NCI-H2029 treated with DMSO at 0.1 percent for 48 hours (cell line): ENCODE measurements around the gene C5orf58.

Experiments
- DNase-seq: peaks from one replicate; lab custom pipeline; 2025; lab: John Stamatoyannopoulos, UW

C5orf58 gene

GRCh38 chr5:170283296-170283695 is 50.5 kb downstream of the C5orf58 start:
- no peak for DNase-seq

- no peak for DNase-seq
Measured at GRCh38 chr5:170284231-170284630, 51.4 kb downstream of the C5orf58 start.

GRCh38 chr5:170285181-170285580 is 52.4 kb downstream of the C5orf58 start:
- DNase-seq: no peak

GRCh38 chr5:170286386-170286925 is 53.7 kb downstream of the C5orf58 start:
- no peak for DNase-seq

- DNase-seq: no peak
Measured at GRCh38 chr5:170287532-170287931, 54.7 kb downstream of the C5orf58 start.

- no peak for DNase-seq
Measured at GRCh38 chr5:170288151-170288550, 55.4 kb downstream of the C5orf58 start.

GRCh38 chr5:170288551-170288950 is 55.8 kb downstream of the C5orf58 start:
- no peak for DNase-seq

GRCh38 chr5:170289121-170289520 is 56.3 kb downstream of the C5orf58 start:
- no peak for DNase-seq

- no peak for DNase-seq
Measured at GRCh38 chr5:170289764-170290163, 57.0 kb downstream of the C5orf58 start.

- DNase-seq: no peak
Measured at GRCh38 chr5:170290498-170290897, 57.7 kb downstream of the C5orf58 start.

GRCh38 chr5:170292179-170293104 is 59.7 kb downstream of the C5orf58 start:
- DNase-seq: no peak

- DNase-seq: no peak
Measured at GRCh38 chr5:170293273-170293672, 60.5 kb downstream of the C5orf58 start.

GRCh38 chr5:170294057-170294456 is 61.3 kb downstream of the C5orf58 start:
- no peak for DNase-seq

GRCh38 chr5:170294556-170294955 is 61.8 kb downstream of the C5orf58 start:
- no peak for DNase-seq
